Tibial nerve (tissue), 4 donors: ENCODE results near the gene AP5Z1. TPM values are rescaled to one million over a fixed set of nuclear protein-coding genes. Genes with fewer than 3 reads are reported as not detected.

ENCODE experiments used
- DNase-seq, 2 donors: peaks; one replicate each; pipeline ENCODE4 v3.0.0-alpha.2; 2019; ENCODE audit warnings: low spot score in 2 of 2
- H3K27ac ChIP-seq, 4 donors: fragments of 200-600 bp; sonication (generic) in 3 of 4; one replicate each; pipeline ENCODE4 v1.5.1; 2017 to 2019; ENCODE audit warnings: mild to moderate bottlenecking in 1 of 4
- H3K27me3 ChIP-seq, 2 donors: fragments of 200-600 bp; sonication (generic) in 1 of 2; one replicate each; pipeline versions ENCODE4 v1.5.1 to v1.6.0; 2017 to 2019
- H3K36me3 ChIP-seq, 3 donors: fragments of 200-600 bp; sonication (generic); one replicate each; pipeline ENCODE4 v1.5.1; 2018 to 2019
- H3K4me1 ChIP-seq, 4 donors: fragments of 200-600 bp; sonication (generic) in 3 of 4; one replicate each; pipeline ENCODE4 v1.5.1; 2017 to 2019
- H3K4me3 ChIP-seq, 4 donors: fragments of 200-600 bp; sonication (generic) in 3 of 4; one replicate each; pipeline ENCODE4 v1.5.1; 2017 to 2019; ENCODE audit warnings: mild to moderate bottlenecking in 1 of 4, moderate library complexity in 1 of 4
- H3K9me3 ChIP-seq, 4 donors: fragments of 200-600 bp; sonication (generic) in 3 of 4; one replicate each; pipeline ENCODE4 v1.5.1; 2017 to 2019
- EP300 ChIP-seq, 2 donors: sonication (generic); formaldehyde crosslinking; IDR thresholded peaks; one replicate each; pipeline ENCODE4 v1.6.1; 2017; ENCODE audit warnings: antibody characterized with exemption in 2 of 2, mild to moderate bottlenecking in 1 of 2
- POLR2A ChIP-seq, 2 donors: fragments of 450-650 bp; IDR thresholded peaks; one replicate each; pipeline ENCODE4 v1.6.1; 2017; ENCODE audit warnings: antibody characterized with exemption in 2 of 2, mild to moderate bottlenecking in 2 of 2, moderate library complexity in 2 of 2
- WGBS, 2 donors: methylation state at CpG; one replicate each; pipeline ENCODE4 v1.1.5; 2018; 5-methylcytosine and 5-hydroxymethylcytosine counted together
- total RNA-seq, 4 donors: library from RNA; depleted of rRNA; stranded (reverse); fragments of >200 nt; gene quantifications; one replicate each; pipeline ENCODE4 v1.1.0, GENCODE V29; 2016
- TF ChIP-seq, protein P1 (sequence below), 5 experiments: fragments of 200-600 bp in 3 of 5; fragments of 450-650 bp in 2 of 5; sonication (generic) in 3 of 5; IDR thresholded peaks; one replicate each; pipeline ENCODE4 v1.5.1; 2016 to 2019; ENCODE audit warnings: antibody characterized with exemption in 5 of 5, mild to moderate bottlenecking in 3 of 5, moderate library complexity in 2 of 5

The AP5Z1 gene
- total RNA-seq, 4 donors from 2014 or later, result 26.0 to 61.8 (median 40.7) TPM

- TF ChIP-seq, protein P1, sequence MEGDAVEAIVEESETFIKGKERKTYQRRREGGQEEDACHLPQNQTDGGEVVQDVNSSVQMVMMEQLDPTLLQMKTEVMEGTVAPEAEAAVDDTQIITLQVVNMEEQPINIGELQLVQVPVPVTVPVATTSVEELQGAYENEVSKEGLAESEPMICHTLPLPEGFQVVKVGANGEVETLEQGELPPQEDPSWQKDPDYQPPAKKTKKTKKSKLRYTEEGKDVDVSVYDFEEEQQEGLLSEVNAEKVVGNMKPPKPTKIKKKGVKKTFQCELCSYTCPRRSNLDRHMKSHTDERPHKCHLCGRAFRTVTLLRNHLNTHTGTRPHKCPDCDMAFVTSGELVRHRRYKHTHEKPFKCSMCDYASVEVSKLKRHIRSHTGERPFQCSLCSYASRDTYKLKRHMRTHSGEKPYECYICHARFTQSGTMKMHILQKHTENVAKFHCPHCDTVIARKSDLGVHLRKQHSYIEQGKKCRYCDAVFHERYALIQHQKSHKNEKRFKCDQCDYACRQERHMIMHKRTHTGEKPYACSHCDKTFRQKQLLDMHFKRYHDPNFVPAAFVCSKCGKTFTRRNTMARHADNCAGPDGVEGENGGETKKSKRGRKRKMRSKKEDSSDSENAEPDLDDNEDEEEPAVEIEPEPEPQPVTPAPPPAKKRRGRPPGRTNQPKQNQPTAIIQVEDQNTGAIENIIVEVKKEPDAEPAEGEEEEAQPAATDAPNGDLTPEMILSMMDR (IDR thresholded peaks at IDR 0.05), result no peak
- TF ChIP-seq EP300 (IDR thresholded peaks at IDR 0.05) (peak in 1 of 2 donors; percentile 6), POLR2A (IDR thresholded peaks at IDR 0.05) (no peak)
- Histone ChIP-seq H3K27me3 (no peaks in the 10 kb centered on the region), H3K27ac (peak overlapping the region in 2 of 4 donors; percentile 94 to 96), H3K9me3 (no peaks in the 10 kb centered on the region), H3K4me3 (no peak overlapping the region), H3K4me1 (peaks cover 0 to 57% (median 33%) of the 10 kb centered on the region in 4 donors), H3K36me3 (peaks cover 0 to 39% (median 0%) of the 10 kb centered on the region in 3 donors)
- 80 to 81% methylated on average over 10 of the region's 10 CpGs for WGBS, 2 donors
- no peak for DNase-seq
Measured at GRCh38 chr7:4748231-4748681, 27.2 kb upstream of the AP5Z1 start.

- Histone ChIP-seq H3K4me3 (no peak overlapping the region), H3K4me1 (peaks cover 0 to 57% (median 31%) of the 10 kb centered on the region in 4 donors), H3K27ac (peak overlapping the region in 2 of 4 donors; percentile 94 to 96), H3K9me3 (no peaks in the 10 kb centered on the region), H3K36me3 (peaks cover 0 to 38% (median 3%) of the 10 kb centered on the region in 3 donors), H3K27me3 (no peaks in the 10 kb centered on the region)
- TF ChIP-seq POLR2A (IDR thresholded peaks at IDR 0.05), result no peak
- no peak for TF ChIP-seq EP300 (IDR thresholded peaks at IDR 0.05)
- TF ChIP-seq, protein P1 (IDR thresholded peaks at IDR 0.05), result no peak
- 83 to 96% methylated on average over 14 of the region's 14 CpGs for WGBS, 2 donors
- DNase-seq, result no peak
Measured at GRCh38 chr7:4749363-4749762, 26.1 kb upstream of the AP5Z1 start.

GRCh38 chr7:4749798-4750197 is 25.6 kb upstream of the AP5Z1 start:
- H3K4me1 ChIP-seq, result peaks cover 0 to 53% (median 27%) of the 10 kb centered on the region in 4 donors
- H3K9me3 ChIP-seq, result no peaks in the 10 kb centered on the region
- TF ChIP-seq EP300 (IDR thresholded peaks at IDR 0.05), result no peak
- no peak for TF ChIP-seq POLR2A (IDR thresholded peaks at IDR 0.05)
- TF ChIP-seq, protein P1 (IDR thresholded peaks at IDR 0.05), result no peak
- 83 to 90% methylated on average over 14 to 15 of the region's 15 CpGs for WGBS, 2 donors
- H3K27me3 ChIP-seq, result no peaks in the 10 kb centered on the region
- DNase-seq, result no peak
- H3K27ac ChIP-seq, result peak overlapping the region in 1 of 4 donors; percentile 94
- H3K4me3 ChIP-seq, result no peak overlapping the region
- peaks cover 0 to 42% (median 5%) of the 10 kb centered on the region in 3 donors for H3K36me3 ChIP-seq

DNA sequence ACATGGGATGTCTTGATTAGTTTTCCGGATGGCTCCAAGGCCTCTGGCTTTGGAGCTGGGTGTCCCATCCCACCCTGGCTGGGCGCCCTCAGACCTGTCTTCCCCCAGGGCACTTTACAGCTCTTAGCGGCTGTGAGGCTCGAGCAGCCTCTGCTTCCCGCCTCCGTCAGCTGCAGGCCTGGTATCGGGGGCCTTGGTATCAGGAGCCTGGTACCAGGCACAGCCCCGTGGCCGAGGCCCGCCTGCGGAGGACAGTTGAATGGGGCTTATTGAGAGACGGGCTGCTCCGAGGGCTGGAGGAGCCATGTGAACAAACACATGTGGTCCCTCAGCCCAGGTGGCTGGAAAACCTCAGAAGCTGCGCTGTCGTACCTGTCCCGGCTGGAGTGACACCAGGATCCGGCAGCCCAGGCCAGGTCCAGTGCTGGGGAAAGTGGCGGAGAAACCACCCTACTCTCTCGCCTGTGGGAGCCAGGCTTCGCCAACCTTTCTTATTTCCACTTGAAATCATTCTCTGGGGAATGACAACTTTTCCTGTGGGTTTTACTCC is 23.9 kb upstream of the AP5Z1 start:
- peaks cover 0 to 38% (median 14%) of the 10 kb centered on the region in 4 donors for H3K4me1 ChIP-seq
- no peaks in the 10 kb centered on the region for H3K9me3 ChIP-seq
- WGBS, 2 donors, result 93 to 94% methylated on average over 19 to 20 of the region's 20 CpGs
- peaks cover 0 to 59% (median 11%) of the 10 kb centered on the region in 3 donors for H3K36me3 ChIP-seq
- no peak overlapping the region for H3K4me3 ChIP-seq
- no peak for DNase-seq
- no peak overlapping the region for H3K27ac ChIP-seq
- TF ChIP-seq EP300 (IDR thresholded peaks at IDR 0.05), result no peak
- no peak for TF ChIP-seq POLR2A (IDR thresholded peaks at IDR 0.05)
- TF ChIP-seq, protein P1 (IDR thresholded peaks at IDR 0.05), result no peak
- no peaks in the 10 kb centered on the region for H3K27me3 ChIP-seq

GRCh38 chr7:4753598-4754432 is 21.6 kb upstream of the AP5Z1 start:
- H3K4me3 ChIP-seq, result no peak overlapping the region
- no peaks in the 10 kb centered on the region for H3K9me3 ChIP-seq
- TF ChIP-seq EP300 (IDR thresholded peaks at IDR 0.05), result no peak
- TF ChIP-seq, protein P1 (IDR thresholded peaks at IDR 0.05), result peak; percentile 83 to 94 (median 87)
- H3K27me3 ChIP-seq, result no peaks in the 10 kb centered on the region
- DNase-seq, result peak; percentile 62 to 74
- peak overlapping the region in 1 of 4 donors; percentile 33 for H3K27ac ChIP-seq
- WGBS, 2 donors, result 54 to 55% methylated on average over 23 to 26 of the region's 31 CpGs
- peaks cover 0 to 62% (median 15%) of the 10 kb centered on the region in 3 donors for H3K36me3 ChIP-seq
- peaks cover 0 to 15% (median 5%) of the 10 kb centered on the region in 4 donors for H3K4me1 ChIP-seq
